H4 (cell line): ENCODE results near the gene DOCK2. TPM values are rescaled to one million over a fixed set of nuclear protein-coding genes. Genes with fewer than 3 reads are reported as not detected.
A peak's percentile ranks its signal among the peaks of the same experiment; 100 is the strongest.
"Not testable (repeated sequence)": the region's sequence is repeated elsewhere in the genome, so short reads cannot be mapped to it uniquely, and the experiment has no call there.

Experiments used
- DNase-seq: peaks from one replicate; pipeline ENCODE4 v3.0.0-alpha.2; 2015; ENCODE audit warnings: low spot score
- total RNA-seq: library from RNA; depleted of rRNA; stranded (reverse); fragments of >200 nt; shearing (Covaris generic); gene quantifications from 2 replicates; pipeline ENCODE4 v1.2.3, GENCODE V29; 2014

Gene DOCK2
- total RNA-seq, 1 experiment from 2014 or later = 1.4 TPM

DNA sequence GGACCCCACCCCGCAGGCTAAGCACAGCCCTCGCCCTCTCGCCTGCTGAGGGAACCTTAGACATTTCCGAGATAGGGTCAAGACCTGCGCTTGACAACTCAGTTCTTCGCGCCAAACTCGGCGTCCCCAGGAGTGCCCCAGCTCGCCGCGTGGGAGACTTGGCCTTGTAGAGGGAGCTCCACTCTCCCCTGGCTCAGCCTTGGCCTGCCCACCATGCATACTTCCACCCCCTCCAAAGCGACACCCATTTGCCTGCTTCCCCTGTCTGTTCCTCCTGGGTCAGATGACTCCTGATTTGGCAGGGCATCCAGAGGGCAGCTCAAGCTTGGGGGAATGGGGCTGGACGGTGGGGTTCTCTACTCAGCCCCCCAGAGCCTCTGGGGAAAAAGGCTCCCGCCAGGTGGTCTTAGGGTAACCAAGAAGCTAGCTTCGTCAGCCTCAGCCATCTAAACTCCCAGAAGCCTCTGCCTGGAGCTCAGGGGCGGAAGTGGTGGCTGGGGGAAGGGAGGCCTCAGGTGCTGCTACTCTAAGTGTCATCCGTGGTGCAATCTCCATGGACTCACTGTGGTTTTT is 560 bp downstream of the DOCK2 start:
- no peak for DNase-seq

- no peak for DNase-seq
These were observed 4.2 kb downstream of the DOCK2 start for GRCh38 chr5:169641253-169641652.

- DNase-seq = no peak
These were observed 9.8 kb downstream of the DOCK2 start for GRCh38 chr5:169646856-169647255.

DNA sequence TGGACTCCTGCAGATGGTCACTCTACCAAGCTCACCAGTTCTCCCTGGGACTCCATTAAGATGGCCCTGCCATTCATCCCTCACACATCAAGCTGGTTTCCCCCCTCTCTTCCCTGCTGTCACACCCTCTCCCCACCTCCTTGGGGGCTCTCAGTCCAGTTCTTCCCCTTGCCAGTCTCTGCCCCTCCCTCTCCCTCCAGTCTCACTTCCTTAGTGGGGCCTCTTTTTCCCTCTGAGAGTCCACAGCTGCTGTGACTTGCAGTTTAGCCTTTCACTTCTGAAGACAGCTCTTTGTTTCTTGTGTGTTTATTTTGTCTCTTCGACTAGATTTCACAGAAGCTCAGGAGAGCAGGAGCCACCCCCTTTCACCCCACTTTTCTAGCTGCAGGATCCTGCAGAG is 10.5 kb downstream of the DOCK2 start:
- DNase-seq = no peak

GRCh38 chr5:169648725-169649310 is 11.7 kb downstream of the DOCK2 start:
- DNase-seq = no peak

DNA sequence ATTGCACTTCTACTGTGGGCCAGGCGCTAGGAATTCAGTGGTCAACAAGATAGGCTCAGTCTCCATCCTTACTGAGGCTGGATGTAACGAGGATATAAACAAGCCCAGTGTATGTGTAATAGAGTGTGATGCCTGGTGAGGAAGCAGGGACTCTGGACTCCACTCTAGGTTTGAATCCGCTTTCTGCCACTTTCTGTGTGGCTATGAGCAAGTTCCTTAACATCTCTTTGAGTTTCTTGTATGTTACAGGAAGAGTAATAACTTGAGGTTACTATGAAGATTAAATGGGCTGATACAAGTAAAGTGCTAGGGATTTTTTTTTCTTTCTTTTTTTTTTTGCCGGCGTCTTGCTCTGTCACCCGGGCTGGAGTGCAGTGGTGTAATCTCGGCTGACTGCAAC is 12.4 kb downstream of the DOCK2 start:
- DNase-seq = no peak

DNA sequence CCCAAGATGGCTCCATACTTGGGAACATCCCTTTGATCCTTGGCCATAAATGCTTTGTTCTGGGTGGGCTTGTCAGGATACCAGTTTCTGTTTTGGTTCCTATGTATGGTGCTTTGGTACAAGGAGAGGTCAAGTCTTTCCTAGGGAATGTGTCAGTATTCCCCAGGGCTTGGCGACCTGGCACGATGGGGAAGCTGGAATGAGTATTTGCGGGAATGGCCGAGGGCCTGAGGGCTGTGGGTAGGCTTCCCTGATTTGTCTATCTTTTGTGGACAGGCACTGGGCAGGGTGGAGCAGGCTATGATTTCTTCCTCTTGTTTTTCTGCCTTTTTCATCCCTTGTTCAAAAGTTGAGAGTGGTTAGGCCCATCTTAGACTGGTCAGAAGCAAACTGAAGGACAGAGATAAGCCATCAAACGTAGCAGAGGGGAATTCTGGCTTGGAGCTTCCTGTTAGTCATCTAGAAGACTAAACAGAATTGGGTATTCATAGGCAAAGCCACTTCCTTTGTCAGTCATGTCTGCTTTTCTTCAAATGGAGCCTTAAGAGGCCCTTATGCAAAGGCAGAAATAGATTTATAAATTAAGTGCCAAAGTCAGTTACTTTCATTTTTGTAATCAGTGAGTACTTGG is 13.7 kb downstream of the DOCK2 start:
- DNase-seq = peak; percentile 28

GRCh38 chr5:169651526-169651925 is 14.5 kb downstream of the DOCK2 start:
- no peak for DNase-seq

DNA sequence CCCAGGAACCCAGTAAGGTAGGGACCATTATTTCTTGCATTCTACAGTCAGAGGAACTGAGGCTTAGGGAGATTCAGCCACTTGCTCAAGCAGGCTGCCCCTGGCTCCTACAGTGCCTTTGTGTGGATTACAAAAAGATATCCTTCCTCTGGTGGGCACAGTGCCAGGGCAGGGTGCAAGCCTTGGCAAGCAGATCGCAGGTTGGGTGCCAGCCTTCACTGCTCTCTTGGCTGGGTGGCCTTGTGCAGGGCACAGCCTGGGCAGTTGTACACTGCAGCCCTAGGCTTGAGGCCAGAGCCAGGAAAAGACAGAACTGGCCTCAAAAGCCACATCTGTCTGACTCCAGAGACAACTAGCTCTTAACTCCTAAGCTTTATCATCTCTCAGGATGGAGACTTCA is 15.0 kb downstream of the DOCK2 start:
- DNase-seq = no peak

- no peak for DNase-seq
These were observed 16.0 kb downstream of the DOCK2 start for GRCh38 chr5:169653091-169653490.

DNA sequence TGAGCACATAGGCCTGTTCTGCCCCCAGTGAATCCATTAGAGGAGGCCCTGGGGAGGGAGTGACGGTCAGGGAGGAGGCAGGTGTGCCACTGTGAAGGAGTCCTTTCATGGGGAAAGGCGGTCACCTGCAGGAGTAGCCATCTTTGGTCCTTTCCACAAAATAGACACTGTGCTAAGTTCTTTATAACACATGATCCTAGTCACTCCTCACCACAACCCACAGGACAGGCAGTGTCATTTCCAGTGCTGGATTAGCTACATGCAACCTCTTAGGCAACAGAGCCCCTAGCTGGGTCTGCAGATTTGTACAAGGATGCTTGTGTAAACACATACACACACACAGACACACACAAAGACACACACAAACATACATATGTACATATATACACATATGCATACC is 18.3 kb downstream of the DOCK2 start:
- no peak for DNase-seq

DNA sequence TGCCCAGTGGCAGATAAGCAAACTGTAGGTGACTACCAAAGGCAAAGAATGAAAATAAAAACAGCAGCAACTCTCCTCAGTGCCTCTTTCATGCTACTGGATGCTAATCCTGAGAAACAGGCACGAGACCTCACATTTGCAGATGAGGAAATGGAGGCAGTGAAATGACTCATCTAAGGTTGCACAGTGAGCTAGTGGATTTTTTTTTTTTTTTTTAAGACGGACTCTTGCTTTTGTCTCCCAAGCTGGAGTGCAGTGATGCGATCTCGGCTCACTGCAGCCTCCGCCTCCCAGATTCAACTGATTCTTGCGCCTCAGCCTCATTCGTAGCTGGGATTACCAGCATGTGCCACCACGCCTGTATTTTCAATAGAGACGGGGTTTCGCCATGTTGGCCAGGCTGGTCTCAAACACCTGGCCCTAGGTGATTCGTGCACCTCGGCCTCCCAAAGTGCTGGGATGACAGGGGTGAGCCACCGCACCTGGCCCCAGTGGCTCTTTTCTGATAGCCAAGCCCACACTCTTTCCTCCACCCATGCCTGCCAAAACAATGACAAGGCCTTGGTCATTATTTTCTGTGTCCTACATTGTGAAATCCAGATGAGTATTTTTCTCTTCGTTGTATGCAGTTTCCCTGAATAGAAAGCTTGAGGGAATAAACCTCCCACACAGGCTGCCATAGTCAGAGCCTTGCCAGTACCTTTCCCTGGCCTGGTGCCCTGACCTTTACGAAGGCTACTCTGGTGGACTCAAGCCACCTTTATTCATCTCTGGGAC is 19.2 kb downstream of the DOCK2 start:
- DNase-seq = no peak

GRCh38 chr5:169657127-169657526 is 20.1 kb downstream of the DOCK2 start:
- DNase-seq = no peak

DNA sequence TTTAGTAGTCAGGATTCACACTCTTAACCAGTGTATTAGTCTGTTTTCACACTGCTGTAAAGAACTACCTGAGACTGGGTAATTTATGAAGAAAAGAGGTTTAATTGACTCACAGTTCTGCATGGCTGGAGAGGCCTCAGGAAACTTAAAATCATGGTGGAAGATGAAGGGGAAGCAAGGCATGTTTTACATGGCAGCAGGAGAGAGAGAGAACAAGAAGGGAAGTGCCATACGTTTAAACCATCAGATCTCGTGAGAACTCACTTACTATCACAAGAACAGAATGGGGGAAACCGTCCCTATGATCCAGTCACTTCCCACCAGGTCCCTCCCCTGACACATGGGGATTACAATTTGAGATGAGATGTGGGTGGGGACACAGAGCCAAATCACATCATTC is 25.4 kb downstream of the DOCK2 start:
- DNase-seq = not testable (repeated sequence)

DNA sequence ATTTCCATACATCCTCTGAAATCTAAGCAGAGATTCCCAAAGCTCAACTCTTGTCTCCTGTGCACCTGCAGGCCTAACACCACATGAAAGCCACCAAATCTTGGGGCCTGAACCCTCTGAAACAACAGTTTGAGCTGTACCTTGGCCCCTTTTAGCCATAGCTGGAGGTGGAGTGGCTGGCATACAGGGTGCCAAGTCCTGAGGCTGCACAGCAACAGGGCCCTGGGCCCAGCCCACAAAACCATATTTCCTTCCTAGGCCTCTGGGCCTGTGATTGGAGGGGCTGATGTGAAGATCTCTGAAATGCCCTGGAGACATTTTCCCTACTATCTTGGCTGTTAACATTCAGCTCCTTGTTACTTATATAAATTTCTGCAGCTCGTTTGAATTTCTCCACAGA is 26.5 kb downstream of the DOCK2 start:
- no peak for DNase-seq

DNA sequence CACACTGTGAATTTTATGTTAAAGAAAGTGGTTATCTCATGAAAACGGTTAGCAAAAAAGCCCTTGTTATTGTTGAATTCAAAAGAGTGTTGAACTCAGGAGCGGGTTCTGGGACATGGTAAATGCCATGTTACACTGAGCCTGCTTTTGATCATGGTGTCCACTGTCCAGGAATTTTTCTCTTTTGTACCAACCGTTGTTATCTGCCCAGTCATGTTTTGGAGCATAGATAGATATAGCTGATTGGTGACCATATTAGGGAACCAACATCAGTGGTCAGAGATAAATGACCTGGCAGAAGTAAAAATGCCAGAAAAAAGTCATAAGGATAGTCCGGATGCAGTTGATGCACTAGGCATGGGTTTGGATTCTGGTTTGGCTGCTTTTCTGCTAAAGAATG is 29.3 kb downstream of the DOCK2 start:
- no peak for DNase-seq

- DNase-seq = peak; percentile 27
These were observed 31.0 kb downstream of the DOCK2 start for GRCh38 chr5:169667896-169668674.

- peak; percentile 41 for DNase-seq
These were observed 31.7 kb downstream of the DOCK2 start for GRCh38 chr5:169668732-169669131.

GRCh38 chr5:169670769-169671525 is 33.9 kb downstream of the DOCK2 start:
- no peak for DNase-seq

GRCh38 chr5:169682026-169682425 is 45.0 kb downstream of the DOCK2 start:
- DNase-seq = no peak

DNA sequence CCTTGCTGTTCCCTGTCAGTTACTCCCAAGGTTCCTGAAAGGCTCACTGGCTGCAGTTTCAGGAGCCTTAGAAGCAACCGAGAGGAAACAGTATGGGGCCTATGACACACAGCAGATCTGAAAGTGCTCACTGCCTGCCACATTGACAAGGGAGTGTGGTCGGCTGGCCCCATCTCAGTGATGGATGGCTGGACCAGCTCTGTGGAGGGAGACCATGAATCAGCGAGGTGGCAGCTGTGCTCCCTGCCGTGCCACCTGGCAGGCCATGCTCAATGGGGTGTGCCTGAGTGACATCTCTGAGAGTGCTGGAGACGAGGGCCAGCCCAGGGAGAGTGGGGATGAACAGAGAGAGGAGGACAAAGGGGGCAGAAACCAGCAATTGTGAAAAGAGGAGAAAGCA is 49.1 kb downstream of the DOCK2 start:
- DNase-seq = no peak
